Stimulated activated CD8-positive, alpha-beta memory T cell treated with anti-CD3 and anti-CD28 coated beads, Interleukin-7, amount 100 ng/mL, for 48 hours (primary cell): ENCODE results near the gene AKAP11.

Source experiments
- DNase-seq, 2 donors: peaks; one replicate each; pipeline ENCODE4 v3.0.0-alpha.2; 2020; ENCODE audit warnings: low read depth in 1 of 2; ENCODE audit errors: extremely low read depth in 1 of 2

AKAP11 gene

GRCh38 chr13:42274386-42275097, 2.6 kb downstream of the AKAP11 start:
- DNase-seq: no peak

GRCh38 chr13:42275098-42275471, 3.1 kb downstream of the AKAP11 start:
- no peak for DNase-seq

- DNase-seq: no peak
Observed at GRCh38 chr13:42275506-42275905, 3.6 kb downstream of the AKAP11 start.

- DNase-seq: no peak
Observed at GRCh38 chr13:42276683-42277082, 4.7 kb downstream of the AKAP11 start.

- no peak for DNase-seq
Observed at GRCh38 chr13:42277618-42278276, 5.8 kb downstream of the AKAP11 start.

GRCh38 chr13:42279080-42279479, 7.1 kb downstream of the AKAP11 start:
- DNase-seq: no peak

GRCh38 chr13:42279986-42280385, 8.0 kb downstream of the AKAP11 start:
- DNase-seq: no peak

- no peak for DNase-seq
Observed at GRCh38 chr13:42280537-42280936, 8.6 kb downstream of the AKAP11 start.

GRCh38 chr13:42283574-42283973, 11.6 kb downstream of the AKAP11 start:
- DNase-seq: no peak

- no peak for DNase-seq
Observed at GRCh38 chr13:42284068-42284467, 12.1 kb downstream of the AKAP11 start.

- DNase-seq: no peak
Observed at GRCh38 chr13:42298392-42298791, 26.4 kb downstream of the AKAP11 start.

- DNase-seq: no peak
Observed at GRCh38 chr13:42305503-42305902, 33.6 kb downstream of the AKAP11 start.

- no peak for DNase-seq
Observed at GRCh38 chr13:42307461-42307860, 35.5 kb downstream of the AKAP11 start.

GRCh38 chr13:42312817-42313431, 41.0 kb downstream of the AKAP11 start:
- DNase-seq: no peak

GRCh38 chr13:42318570-42318969, 46.6 kb downstream of the AKAP11 start:
- no peak for DNase-seq

GRCh38 chr13:42320375-42320787, 48.4 kb downstream of the AKAP11 start:
- DNase-seq: no peak

GRCh38 chr13:42322806-42323205, 50.9 kb downstream of the AKAP11 start:
- DNase-seq: no peak

GRCh38 chr13:42324704-42325103, 52.8 kb downstream of the AKAP11 start:
- DNase-seq: no peak

GRCh38 chr13:42327725-42328124, 55.8 kb downstream of the AKAP11 start:
- DNase-seq: no peak

GRCh38 chr13:42328672-42329071, 56.7 kb downstream of the AKAP11 start:
- DNase-seq: no peak

GRCh38 chr13:42329239-42329638, 57.3 kb downstream of the AKAP11 start:
- DNase-seq: no peak

- DNase-seq: no peak
Observed at GRCh38 chr13:42331009-42331408, 59.1 kb downstream of the AKAP11 start.
